Measurements from ENCODE around the gene RNU4-1.
"Not testable (repeated sequence)": the region's sequence is repeated elsewhere in the genome, so short reads cannot be mapped to it uniquely, and the experiment has no call there.

Gene RNU4-1

GRCh38 chr12:120292661-120293531 is at the start of gene RNU4-1:
RNU4-1 (minus strand) TSS chr12:120293237.
- DNase-seq = peak; percentile 98

GRCh38 chr12:120342175-120343038 is 49.4 kb upstream of the RNU4-1 start:
- DNase-seq = no peak

- DNase-seq = no peak
Observed at GRCh38 chr12:120339256-120339655, 46.2 kb upstream of the RNU4-1 start.

GRCh38 chr12:120337730-120338129 is 44.7 kb upstream of the RNU4-1 start:
- DNase-seq = no peak

GRCh38 chr12:120336392-120336791 is 43.4 kb upstream of the RNU4-1 start:
- DNase-seq = not testable (repeated sequence)

- DNase-seq = peak; percentile 47
Observed at GRCh38 chr12:120335447-120335846, 42.4 kb upstream of the RNU4-1 start.

GRCh38 chr12:120332523-120332922 is 39.5 kb upstream of the RNU4-1 start:
- DNase-seq = no peak

- DNase-seq = no peak
Observed at GRCh38 chr12:120332041-120332440, 39.0 kb upstream of the RNU4-1 start.

GRCh38 chr12:120331390-120331789 is 38.4 kb upstream of the RNU4-1 start:
- DNase-seq = no peak

- DNase-seq = no peak
Observed at GRCh38 chr12:120328228-120328627, 35.2 kb upstream of the RNU4-1 start.

GRCh38 chr12:120327593-120327992 is 34.6 kb upstream of the RNU4-1 start, which contains the start of gene PLA2G1B:
PLA2G1B (minus strand) TSS chr12:120327779; CDS start chr12:120327753, 26 bp downstream.
- DNase-seq = no peak

- DNase-seq = no peak
Observed at GRCh38 chr12:120324841-120325417, 31.9 kb upstream of the RNU4-1 start.

GRCh38 chr12:120323772-120324171 is 30.7 kb upstream of the RNU4-1 start:
- DNase-seq = no peak

GRCh38 chr12:120321382-120322202 is 28.6 kb upstream of the RNU4-1 start:
- DNase-seq = no peak

- peak; percentile 100 for DNase-seq
Observed at GRCh38 chr12:120317224-120318105, 24.4 kb upstream of the RNU4-1 start.

GRCh38 chr12:120316798-120317223 is 23.8 kb upstream of the RNU4-1 start:
- no peak for DNase-seq

- no peak for DNase-seq
Observed at GRCh38 chr12:120314220-120314619, 21.2 kb upstream of the RNU4-1 start.

- DNase-seq = peak; percentile 94
Observed at GRCh38 chr12:120301962-120302815, 9.2 kb upstream of the RNU4-1 start, which contains the start of gene SIRT4. SIRT4 (plus strand) TSS chr12:120302321; CDS start chr12:120303562, 1,241 bp downstream.

GRCh38 chr12:120292411-120292660 is 701 bp downstream of the RNU4-1 start:
- no peak for DNase-seq

- DNase-seq = no peak
Observed at GRCh38 chr12:120290609-120291305, 2.3 kb downstream of the RNU4-1 start.

Measured in fibroblast of skin of right biceps (primary cell).